SHP77 (cell line): ENCODE data around the gene C19orf33.

Source experiments
- DNase-seq, 2 experiments: peaks; one replicate each; lab custom pipeline; 2025; lab: John Stamatoyannopoulos, UW

C19orf33 gene

DNA sequence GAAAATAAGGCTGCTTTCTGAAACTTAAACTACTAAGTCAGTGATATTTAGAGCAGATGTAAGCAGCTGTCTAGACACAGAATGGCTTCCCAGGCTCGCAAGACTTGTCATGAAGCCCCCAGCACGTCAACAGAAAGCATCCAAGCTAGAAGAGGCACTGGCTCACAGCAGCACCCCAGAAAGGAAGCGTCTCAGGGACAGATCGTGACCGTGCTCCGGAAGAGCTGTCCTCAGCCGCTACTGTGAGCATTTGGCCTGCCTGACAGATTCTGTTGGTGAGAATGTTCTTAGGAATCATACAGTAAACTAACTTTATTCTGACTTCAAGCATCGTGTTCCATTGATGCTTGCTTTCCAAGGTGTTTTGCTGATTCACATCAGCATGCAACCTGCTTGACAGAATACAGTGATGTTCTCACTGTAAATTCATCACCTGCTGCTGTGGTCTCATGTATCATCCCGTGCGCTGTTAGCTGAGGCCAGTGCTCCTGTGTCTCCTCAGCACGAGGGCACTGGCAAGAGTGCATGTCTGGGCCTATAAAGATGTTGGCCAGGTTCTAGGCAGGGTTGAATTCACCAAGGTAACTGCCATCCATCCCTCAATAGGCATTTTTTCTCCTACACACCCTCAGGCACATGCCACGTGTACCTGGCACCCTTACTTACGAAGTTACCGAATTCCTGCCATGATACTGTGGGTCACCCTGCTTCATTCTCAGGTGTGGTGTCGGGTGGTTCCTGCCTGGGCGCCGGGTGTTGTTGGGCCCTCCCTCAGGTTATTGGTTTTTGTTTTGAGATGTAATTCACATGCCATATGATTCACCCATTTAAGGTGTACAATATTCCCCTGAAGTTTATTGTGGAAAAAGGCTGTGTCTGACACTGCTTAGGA, 23.8 kb upstream of the C19orf33 start:
- no peak for DNase-seq

DNA sequence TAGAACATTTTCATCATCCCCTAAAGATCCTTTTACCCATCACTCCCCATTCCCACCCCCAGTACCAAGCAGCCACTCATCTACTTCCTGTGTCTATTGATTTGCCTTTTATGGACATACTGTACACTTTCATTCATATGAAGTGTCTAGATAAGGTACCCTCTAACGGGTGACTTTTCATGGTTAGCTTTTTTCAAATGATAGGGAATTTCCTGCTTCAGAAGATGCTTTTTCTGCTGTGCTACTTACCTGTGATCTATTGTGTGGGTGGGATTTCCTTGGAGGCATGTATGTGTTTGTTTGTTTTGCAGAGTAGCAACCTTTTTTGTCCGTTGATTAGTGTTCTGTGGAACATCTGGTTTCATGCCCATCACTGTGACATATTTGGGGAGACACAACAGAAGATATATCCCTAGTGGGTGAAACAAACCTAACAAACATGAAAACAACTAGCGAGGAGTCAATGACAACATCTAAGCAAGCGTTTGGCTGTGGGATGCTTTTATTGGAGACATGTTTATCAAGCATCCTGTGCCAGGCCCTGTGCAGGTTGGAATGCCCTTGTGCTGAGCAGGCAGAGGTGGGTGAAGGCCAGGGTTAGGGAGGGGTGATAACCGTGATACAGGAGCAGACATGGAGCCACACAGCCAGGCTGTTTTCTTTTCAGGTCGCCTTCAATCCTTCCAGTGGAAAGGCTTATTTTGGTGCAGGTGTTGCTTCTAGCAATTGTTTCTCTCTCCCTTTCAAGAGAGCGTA, 22.1 kb upstream of the C19orf33 start:
- no peak for DNase-seq

GRCh38 chr19:38283271-38283670, 20.8 kb upstream of the C19orf33 start:
- DNase-seq = no peak

DNA sequence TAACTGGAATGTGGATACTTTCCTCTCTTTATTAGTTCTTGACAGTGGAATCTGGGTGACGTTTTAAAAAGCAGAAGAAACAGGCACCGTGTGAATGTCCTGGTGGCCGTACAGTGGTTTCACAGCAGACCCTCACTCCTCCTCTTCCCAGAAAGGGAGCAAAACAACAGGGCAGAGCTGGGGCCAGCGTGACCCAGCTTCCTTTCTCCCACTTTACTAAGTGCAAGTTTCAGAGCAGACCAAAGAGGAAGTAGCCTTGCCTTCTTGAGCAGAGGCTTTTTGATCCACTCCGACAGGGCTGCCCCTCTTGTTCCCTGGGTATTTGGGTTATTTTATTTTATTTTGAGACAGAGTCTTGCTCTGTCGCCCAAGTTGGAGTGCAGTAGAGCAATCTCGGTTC, 19.6 kb upstream of the C19orf33 start:
- DNase-seq = no peak

DNA sequence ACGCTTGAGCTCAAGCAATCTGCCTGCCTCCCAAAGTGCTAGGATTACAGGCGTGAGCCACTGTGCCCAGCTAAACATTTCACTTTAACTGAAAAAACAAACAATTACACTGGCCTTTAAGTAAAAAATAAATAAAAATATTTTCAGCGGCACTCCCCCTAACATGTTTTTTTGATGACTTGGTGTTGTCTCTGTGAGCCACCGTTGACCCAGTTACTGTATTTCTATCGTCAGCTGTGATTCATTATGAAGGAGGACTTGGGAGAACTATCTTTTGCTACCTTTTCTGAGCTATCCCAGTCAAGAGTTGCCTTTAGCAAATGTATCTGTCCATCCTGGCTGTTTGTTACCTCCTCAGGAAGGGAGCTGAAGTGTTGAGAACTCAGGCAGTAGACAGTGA, 18.5 kb upstream of the C19orf33 start:
- DNase-seq = no peak

- DNase-seq = no peak
These were observed 16.4 kb upstream of the C19orf33 start for GRCh38 chr19:38287604-38288003.

DNA sequence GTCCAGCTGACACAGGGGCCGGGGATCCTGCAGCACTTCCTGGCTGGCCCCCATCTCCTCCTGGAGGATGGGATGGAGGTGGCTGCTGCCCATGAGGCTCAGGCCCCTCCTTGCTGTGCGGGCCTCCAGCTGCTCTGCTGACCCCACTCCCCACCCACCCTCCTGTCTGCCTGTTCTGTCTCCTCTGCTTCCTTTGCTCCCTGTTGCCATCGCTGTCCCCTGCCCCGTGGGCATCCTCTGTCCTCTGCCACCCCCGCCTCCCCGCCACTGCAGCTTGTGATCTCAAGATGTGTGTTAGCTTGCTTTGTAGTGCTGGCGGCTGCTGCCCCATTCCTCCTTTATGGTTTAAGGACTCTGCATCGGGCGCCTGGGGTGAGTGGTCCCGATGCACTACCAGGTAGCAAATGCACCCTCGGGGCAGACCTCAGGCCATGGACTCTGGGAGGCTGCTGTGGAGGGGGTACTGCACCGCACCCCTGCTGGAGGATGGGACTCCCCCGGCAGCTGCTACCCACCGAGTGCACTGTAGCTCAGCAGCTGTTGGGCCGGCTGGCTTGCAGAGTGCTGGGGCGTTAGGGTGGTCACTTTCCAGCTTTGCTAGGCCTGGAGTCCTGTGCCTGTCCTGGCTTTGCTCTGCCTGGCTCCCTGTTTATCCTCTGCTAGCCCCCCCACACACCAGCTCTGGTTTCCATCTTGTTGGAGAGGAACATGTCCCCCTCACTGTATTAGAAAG, 15.8 kb upstream of the C19orf33 start:
- no peak for DNase-seq

DNA sequence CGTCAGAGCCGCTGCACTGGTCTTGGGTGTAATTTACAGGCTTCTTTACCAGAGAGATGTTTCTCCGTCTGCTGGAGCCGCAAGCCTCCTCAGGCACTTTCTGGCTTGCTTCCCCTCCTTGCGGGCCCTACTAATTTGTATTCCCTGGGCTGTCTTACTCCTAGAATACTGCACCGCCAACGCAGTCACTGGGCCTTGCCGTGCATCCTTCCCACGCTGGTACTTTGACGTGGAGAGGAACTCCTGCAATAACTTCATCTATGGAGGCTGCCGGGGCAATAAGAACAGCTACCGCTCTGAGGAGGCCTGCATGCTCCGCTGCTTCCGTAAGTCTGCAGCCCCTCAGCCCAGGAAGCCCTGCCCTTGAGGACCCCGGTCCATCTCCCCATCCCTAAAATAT, 14.1 kb upstream of the C19orf33 start:
- DNase-seq = no peak

GRCh38 chr19:38290631-38291147, 13.4 kb upstream of the C19orf33 start:
- no peak for DNase-seq

DNA sequence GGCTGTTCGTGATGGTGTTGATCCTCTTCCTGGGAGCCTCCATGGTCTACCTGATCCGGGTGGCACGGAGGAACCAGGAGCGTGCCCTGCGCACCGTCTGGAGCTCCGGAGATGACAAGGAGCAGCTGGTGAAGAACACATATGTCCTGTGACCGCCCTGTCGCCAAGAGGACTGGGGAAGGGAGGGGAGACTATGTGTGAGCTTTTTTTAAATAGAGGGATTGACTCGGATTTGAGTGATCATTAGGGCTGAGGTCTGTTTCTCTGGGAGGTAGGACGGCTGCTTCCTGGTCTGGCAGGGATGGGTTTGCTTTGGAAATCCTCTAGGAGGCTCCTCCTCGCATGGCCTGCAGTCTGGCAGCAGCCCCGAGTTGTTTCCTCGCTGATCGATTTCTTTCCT, 12.2 kb upstream of the C19orf33 start:
- no peak for DNase-seq

- no peak for DNase-seq
These were observed 10.8 kb upstream of the C19orf33 start for GRCh38 chr19:38293281-38293680.

DNA sequence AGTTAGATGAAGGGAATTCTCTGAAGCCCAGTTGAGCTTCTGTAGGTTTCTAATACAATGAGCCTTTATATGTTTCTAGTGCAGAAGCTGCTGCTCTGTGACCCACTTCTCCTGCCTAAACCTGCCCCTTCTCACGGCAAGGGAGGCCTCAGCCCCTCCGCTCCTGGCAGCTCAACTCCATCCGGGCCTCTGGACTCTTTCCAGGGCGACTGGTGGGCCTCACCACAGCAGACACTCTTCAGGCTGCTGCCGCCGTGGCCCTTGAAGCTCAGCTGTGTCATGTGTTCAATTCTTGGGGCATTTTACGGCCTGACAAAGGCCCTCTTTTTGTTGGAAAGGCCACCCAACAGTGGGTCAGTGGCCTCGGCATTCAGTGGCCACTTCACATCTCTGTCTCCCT, 10.0 kb upstream of the C19orf33 start:
- DNase-seq = no peak

- DNase-seq = no peak
These were observed 5.0 kb upstream of the C19orf33 start for GRCh38 chr19:38298821-38299680.

DNA sequence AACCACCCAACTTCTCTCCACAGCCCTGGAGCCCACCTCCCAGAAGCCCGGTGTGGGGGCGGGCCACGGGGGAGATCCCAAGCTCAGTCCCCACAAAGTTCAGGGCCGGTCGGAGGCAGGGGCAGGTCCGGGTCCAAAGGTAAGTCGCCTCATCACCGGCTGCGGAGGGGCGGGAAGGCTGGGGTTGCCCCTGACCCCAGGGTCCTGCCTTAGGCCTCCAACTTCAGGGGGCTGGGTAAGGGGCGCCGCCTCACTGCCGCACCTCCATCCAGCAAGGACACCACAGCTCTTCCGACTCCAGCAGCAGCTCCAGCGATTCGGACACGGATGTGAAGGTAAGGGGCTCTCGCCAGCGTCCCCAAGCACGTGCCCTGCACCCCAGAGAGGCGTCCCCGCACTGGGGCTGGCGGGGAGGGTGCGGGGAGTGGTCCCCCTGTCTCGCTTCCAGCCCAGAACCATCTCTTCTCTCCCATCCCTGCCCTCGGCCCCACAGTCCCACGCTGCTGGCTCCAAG, 358 bp downstream of the C19orf33 start:
- no peak for DNase-seq

DNA sequence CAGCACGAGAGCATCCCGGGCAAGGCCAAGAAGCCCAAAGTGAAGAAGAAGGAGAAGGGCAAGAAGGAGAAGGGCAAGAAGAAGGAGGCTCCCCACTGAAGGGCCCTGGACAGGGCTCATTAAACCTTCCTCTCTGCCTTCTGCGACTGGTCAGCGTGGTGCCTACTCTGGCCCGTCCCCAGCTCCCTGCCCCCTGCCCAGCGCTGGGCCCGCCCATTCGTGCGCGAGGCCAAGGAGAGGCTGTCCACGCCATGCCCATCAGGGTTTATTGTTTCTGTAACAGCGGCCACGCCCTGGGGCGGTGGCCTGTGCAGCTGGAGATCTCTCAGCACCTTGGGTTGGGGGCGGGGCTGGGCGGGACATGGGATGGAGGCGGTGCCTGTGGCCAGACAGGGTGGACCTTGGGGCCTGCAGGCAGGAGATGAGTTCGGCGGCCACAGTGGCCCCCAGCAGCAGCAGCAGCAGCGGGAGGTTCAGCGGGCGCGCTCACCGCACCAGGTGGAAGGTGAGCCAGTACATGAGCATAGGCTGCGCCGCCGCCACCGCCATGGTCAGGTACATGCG, 897 bp downstream of the C19orf33 start:
- peak in 1 of 2 experiments; percentile 26 for DNase-seq

DNA sequence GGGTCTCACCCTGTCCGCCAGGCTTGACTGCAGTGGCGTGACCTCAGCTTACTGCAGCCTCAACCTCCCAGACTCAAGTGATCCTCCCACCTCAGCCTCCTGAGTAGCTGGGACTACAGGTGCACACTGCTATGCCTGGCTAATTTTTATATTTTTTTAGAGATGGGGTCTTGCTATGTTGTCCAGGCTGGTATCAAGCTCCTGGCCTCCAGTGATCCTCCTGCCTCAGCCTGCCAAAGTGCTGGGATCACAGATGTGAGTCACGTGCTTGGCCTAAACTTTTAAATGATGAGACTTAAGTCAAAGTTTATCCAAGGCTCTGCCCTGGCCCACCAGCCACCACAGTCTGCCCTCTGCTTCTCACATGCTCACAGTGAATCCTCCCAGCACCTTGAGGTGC, 2.2 kb downstream of the C19orf33 start:
- no peak for DNase-seq

DNA sequence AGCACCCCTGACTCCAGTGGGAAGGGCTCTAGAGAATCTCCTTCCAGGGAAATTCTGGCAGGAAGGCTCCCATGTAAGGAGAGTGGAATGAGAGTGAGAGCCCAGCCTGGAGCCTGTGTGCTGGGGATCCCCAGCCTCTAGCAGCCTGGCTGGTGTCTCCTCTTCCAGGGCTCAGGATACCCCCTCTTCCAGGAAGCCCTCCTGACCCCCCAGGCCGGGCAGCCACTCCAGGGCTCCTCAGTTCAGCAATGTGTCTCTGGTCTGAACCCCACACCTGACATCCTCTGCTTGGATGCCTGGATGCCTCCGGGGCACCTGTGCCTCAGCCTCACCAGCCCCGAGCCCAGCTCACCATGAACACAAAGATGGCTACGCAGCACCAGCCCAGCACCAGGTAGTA, 3.0 kb downstream of the C19orf33 start:
- DNase-seq = no peak

DNA sequence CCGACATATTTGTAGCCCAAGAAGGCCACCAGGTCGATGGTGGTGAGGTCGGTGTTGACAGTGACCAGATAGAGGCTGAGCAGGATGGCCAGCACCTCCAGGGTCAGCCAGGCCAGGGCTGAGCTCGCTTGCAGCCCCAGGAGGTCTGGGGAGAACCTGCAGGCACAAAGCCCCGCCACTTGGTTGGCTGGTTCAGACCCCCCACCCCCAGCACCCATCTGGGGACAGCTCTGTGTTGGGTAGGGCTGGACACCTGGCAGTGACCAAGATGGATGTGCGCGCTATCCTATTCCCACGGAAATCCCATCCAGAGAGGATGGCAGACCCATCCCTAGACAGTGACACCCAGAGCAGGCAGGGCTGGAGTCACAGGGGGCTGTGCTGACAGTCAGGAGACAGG, 3.5 kb downstream of the C19orf33 start:
- no peak for DNase-seq

GRCh38 chr19:38308006-38308766, 4.1 kb downstream of the C19orf33 start:
- no peak for DNase-seq
